Keratinocyte (primary cell): ENCODE results near the gene CRK. TPM values are rescaled to one million over a fixed set of nuclear protein-coding genes. Genes with fewer than 3 reads are reported as not detected.

Experiments used
- DNase-seq: peaks from one replicate; pipeline ENCODE4 v3.0.0-alpha.2; 2011; ENCODE audit warnings: low read depth, missing footprints, low spot score
- FAIRE-seq: peaks from 2 replicates; lab custom pipeline; 2011; peaks lifted over from hg19 to GRCh38; lab: Jason Lieb, UNC
- H2AFZ ChIP-seq: 2 replicates; pipeline ENCODE4 v1.6.0; 2012; ENCODE audit warnings: low read length, control low read depth, inconsistent platforms; ENCODE audit not compliant: control insufficient read depth
- H3K27ac ChIP-seq: 2 replicates; pipeline ENCODE4 v1.5.1; 2011; ENCODE audit warnings: low read length; ENCODE audit not compliant: control insufficient read depth, insufficient read depth
- H3K27me3 ChIP-seq: 3 replicates; pipeline ENCODE4 v1.6.0; 2011; ENCODE audit warnings: low read length; ENCODE audit not compliant: control insufficient read depth, insufficient read depth; ENCODE audit errors: extremely low read depth
- H3K36me3 ChIP-seq, 2 experiments: 2 replicates in 1 of 2; 3 replicates in 1 of 2; pipeline ENCODE4 v1.5.1; 2011; ENCODE audit warnings: low read length in 2 of 2, mild to moderate bottlenecking in 1 of 2; ENCODE audit not compliant: control insufficient read depth in 2 of 2, insufficient read depth in 2 of 2; ENCODE audit errors: extremely low read depth in 1 of 2
- H3K4me1 ChIP-seq: 3 replicates; pipeline ENCODE4 v1.5.1; 2011; ENCODE audit warnings: low read length; ENCODE audit not compliant: control insufficient read depth, insufficient read depth; ENCODE audit errors: extremely low read depth
- H3K4me2 ChIP-seq: 3 replicates; pipeline ENCODE4 v1.6.0; 2011; ENCODE audit warnings: low read depth, low read length; ENCODE audit not compliant: control insufficient read depth, insufficient read depth; ENCODE audit errors: extremely low read depth
- H3K4me3 ChIP-seq, 3 experiments: fragments of 200-600 bp in 1 of 3; sonication (generic) in 1 of 3; 2 replicates in 2 of 3; 3 replicates in 1 of 3; pipeline ENCODE4 v1.5.1; 2011 to 2016; ENCODE audit warnings: low read length in 3 of 3, mild to moderate bottlenecking in 3 of 3, control low read depth in 2 of 3, inconsistent platforms in 1 of 3, low read depth in 1 of 3, mixed read lengths in 1 of 3, mixed run types in 1 of 3, moderate library complexity in 1 of 3; ENCODE audit not compliant: control insufficient read depth in 2 of 3, insufficient read depth in 2 of 3; ENCODE audit errors: extremely low read depth in 1 of 3
- H3K79me2 ChIP-seq: 2 replicates; pipeline ENCODE4 v1.6.0; 2012; ENCODE audit warnings: low read length; ENCODE audit not compliant: control insufficient read depth, insufficient read depth
- H3K9ac ChIP-seq: 3 replicates; pipeline ENCODE4 v1.6.0; 2011; ENCODE audit warnings: low read length; ENCODE audit not compliant: control insufficient read depth, insufficient read depth; ENCODE audit errors: extremely low read depth
- H3K9me1 ChIP-seq: 3 replicates; pipeline ENCODE4 v1.6.0; 2011; ENCODE audit warnings: low read length; ENCODE audit not compliant: control insufficient read depth, insufficient read depth; ENCODE audit errors: extremely low read depth
- H3K9me3 ChIP-seq: 2 replicates; pipeline ENCODE4 v1.5.1; 2012; ENCODE audit warnings: low read depth, low read length; ENCODE audit not compliant: control insufficient read depth
- H4K20me1 ChIP-seq: 3 replicates; pipeline ENCODE4 v1.6.0; 2011; ENCODE audit warnings: low read length; ENCODE audit not compliant: control insufficient read depth, insufficient read depth; ENCODE audit errors: extremely low read depth
- CTCF ChIP-seq, 3 experiments: IDR thresholded peaks in 1 of 3; conservative IDR thresholded peaks in 1 of 3; optimal IDR thresholded peaks in 1 of 3; 2 replicates in 2 of 3; 3 replicates in 1 of 3; pipeline versions ENCODE3 to v1.5.1; 2011; ENCODE audit warnings: low read length in 3 of 3, mild to moderate bottlenecking in 3 of 3, moderate library complexity in 2 of 3, control low read depth in 1 of 3, inconsistent platforms in 1 of 3; ENCODE audit not compliant: insufficient read depth in 2 of 3; ENCODE audit errors: extremely low read depth in 1 of 3
- EZH2 ChIP-seq: IDR thresholded peaks from one replicate; pipeline ENCODE4 v1.6.1; 2012; ENCODE audit warnings: inconsistent platforms, mild to moderate bottlenecking, low read length, moderate library complexity
- dilution Hi-C: fragments of 300-500 bp; cut with MboI; formaldehyde crosslinking; loops from one replicate; pipeline ENCODE4 v1.7.0; 2020; ENCODE audit warnings: low sequenced_read_pairs; ENCODE audit not compliant: extremely low pct_ligation_motif_present
- polyA plus RNA-seq, 5 experiments: library from polyadenylated mRNA; depleted of rRNA in 3 of 5; stranded (reverse) in 3 of 5; stranded (forward) in 1 of 5; unstranded in 1 of 5; fragments of >200 nt; gene quantifications; 1 replicate in 1 of 5; 2 replicates in 3 of 5; 3 replicates in 1 of 5; pipeline versions ENCODE4 v1.2.1 to v1.2.3, GENCODE V29; 2011 to 2012; ENCODE audit warnings: missing spikeins in 2 of 5, low read depth in 1 of 5, low replicate concordance in 1 of 5

The CRK gene
- polyA plus RNA-seq, 1 donor (not counting 4 experiments of a cell fraction or from before 2014, with no cell fraction given): 127 TPM

GRCh38 chr17:1402262-1402586, 53.8 kb downstream of the CRK start:
- TF ChIP-seq EZH2 (no peak), CTCF (optimal IDR thresholded peaks at IDR 0.05 in 1 of 3, IDR thresholded peaks at IDR 0.05 in 1 of 3, conservative IDR thresholded peaks at IDR 0.05 in 1 of 3; ENCODE audit: extremely low read depth in 1 of 3, insufficient read depth in 2 of 3, low read length in 3 of 3) (no peak)
- Histone ChIP-seq H3K9me1 (peaks cover under 1% of the 10 kb centered on the region), H3K9ac (no peak overlapping the region), H3K79me2 (peaks cover 28% of the 10 kb centered on the region), H3K4me2 (no peak overlapping the region), H2AFZ (no peak overlapping the region), H3K27me3 (no peaks in the 10 kb centered on the region), H3K27ac (no peak overlapping the region), H4K20me1 (peaks cover 15% of the 10 kb centered on the region), H3K4me3 (no peak overlapping the region), H3K4me1 (peaks cover 10% of the 10 kb centered on the region), H3K36me3 (peaks cover 0 to 11% of the 10 kb centered on the region in 2 experiments), H3K9me3 (no peaks in the 10 kb centered on the region)
- dilution Hi-C loops: no loop called here
- DNase-seq (no peak), FAIRE-seq (no peak)

- Histone ChIP-seq H3K4me2 (peak within 1 kb of the TSS; percentile 99), H3K9ac (peak within 1 kb of the TSS; percentile 95), H3K9me1 (peaks cover 4% of the 10 kb centered on the region), H2AFZ (peak within 1 kb of the TSS; percentile 90), H3K9me3 (no peaks in the 10 kb centered on the region), H3K4me3 (peak within 1 kb of the TSS; percentile 98 to 99 (median 99)), H3K79me2 (peaks cover 51% of the 10 kb centered on the region), H3K36me3 (peaks cover 2 to 28% of the 10 kb centered on the region in 2 experiments), H3K27me3 (no peaks in the 10 kb centered on the region), H3K4me1 (peaks cover 14% of the 10 kb centered on the region), H3K27ac (peak within 1 kb of the TSS; percentile 93), H4K20me1 (peaks cover 34% of the 10 kb centered on the region)
- peak; percentile 63 for DNase-seq
- dilution Hi-C loops: no loop called here
- TF ChIP-seq CTCF (optimal IDR thresholded peaks at IDR 0.05 in 1 of 3, IDR thresholded peaks at IDR 0.05 in 1 of 3, conservative IDR thresholded peaks at IDR 0.05 in 1 of 3; ENCODE audit: extremely low read depth in 1 of 3, insufficient read depth in 2 of 3, low read length in 3 of 3): no peak
- TF ChIP-seq EZH2: no peak
- FAIRE-seq: no peak
These were observed 56.1 kb downstream of the CRK start, which contains the start of gene YWHAE for GRCh38 chr17:1399679-1400512. Gene YWHAE, minus strand, starts transcription at chr17:1400222. Its CDS starts 112 bp downstream, at chr17:1400110.
